HG02943 (cell line): ENCODE measurements around the gene ESD.

Source experiments
- ATAC-seq: cut with Tn5 transposase; IDR thresholded peaks from one replicate; pipeline ENCODE4 v1.9.1; 2021; ENCODE audit warnings: mild to moderate bottlenecking, low read depth, moderate library complexity; ENCODE audit not compliant: unreplicated experiment

Gene ESD

DNA sequence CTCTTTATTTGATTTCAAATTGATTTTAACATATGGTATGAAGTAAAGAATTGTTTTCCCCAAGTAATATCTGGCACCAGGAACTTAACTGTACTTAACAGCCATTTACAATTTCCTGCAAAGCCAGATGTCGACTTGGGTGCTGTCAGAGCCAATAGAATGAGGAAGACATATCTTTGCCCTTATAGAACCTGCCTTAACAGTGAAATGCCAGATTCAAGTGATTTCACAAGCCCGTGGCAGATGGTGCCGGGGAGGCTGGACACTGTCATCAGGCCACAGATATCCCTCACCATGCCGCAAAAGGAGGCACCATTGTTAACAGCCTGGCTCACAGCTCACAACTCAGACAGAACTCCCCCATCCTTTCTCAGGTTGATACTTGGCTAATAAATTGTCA lies 48.7 kb downstream of the ESD start:
- ATAC-seq: no peak

DNA sequence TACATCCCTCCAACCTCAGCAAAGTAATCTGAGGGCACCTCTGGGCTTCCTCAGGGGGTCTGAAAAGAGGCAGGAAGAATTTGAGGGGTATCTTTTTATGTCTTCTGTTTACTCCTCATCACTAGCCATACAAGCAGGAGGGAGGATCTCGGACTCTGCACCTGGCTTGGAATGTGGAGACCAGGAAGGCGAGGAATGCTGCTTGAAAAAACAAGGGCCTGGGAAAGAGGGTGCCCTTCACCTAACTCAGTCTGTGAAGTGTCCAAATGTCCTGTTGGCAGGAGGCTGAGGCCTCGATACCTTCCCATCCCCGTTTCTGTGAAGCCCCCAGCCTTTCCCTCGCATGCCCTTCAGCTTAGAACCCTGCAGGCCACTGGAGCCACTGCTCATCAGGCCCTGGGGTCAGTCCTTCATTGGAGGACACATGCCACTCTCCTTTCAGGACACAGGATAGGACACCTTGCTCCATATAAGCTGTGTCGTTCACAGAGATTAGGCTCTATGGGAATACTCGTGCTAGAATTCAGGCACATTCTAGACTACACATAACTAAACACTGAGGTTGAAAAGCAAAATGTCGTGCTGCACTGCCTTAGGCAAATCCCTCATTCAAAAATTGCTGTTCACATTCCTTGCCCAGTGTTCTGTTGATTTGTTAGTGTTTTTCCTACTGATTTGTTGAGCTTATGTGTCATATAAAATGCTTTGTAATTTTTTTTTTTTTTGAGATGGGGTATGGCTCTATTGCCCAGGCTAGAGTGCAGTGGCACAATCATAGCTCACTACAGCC lies 49.7 kb downstream of the ESD start:
- no peak for ATAC-seq

- ATAC-seq: no peak
Observed at GRCh38 chr13:46745706-46746105, 51.3 kb downstream of the ESD start.

- ATAC-seq: no peak
Observed at GRCh38 chr13:46745062-46745461, 51.9 kb downstream of the ESD start.

- ATAC-seq: no peak
Observed at GRCh38 chr13:46743191-46743590, 53.8 kb downstream of the ESD start.

DNA sequence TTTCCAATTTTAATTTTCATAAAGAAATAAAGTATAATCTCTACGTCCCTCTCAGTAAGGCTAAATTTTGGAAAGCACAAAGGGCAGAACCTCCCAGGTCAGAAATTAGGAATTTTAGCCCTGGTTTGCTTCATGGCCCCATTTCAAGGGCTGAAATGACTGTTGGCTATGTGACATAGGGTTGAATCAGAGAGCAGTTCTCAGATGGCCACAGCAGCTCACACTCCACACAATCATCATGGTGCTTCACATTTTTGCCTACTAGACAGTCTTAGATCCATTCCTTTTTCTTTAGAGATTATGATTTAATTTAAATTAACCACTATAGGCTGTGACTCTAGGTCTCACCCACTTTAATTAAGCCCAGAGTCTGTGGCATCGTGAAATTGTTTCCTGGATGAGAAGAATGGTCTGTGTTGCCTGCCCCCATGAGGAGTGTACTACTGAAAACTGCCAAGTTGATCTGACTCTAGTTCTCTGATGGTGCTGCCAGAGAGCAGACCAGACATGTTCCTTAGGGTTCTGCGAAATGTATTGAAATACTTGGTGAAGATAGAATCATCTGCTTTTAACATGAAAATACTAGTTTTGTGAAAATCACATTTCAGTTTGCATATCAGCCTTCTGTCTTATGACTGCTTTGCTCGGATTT lies 57.4 kb downstream of the ESD start:
- no peak for ATAC-seq

- no peak for ATAC-seq
Observed at GRCh38 chr13:46738766-46739165, 58.2 kb downstream of the ESD start.

- ATAC-seq: no peak
Observed at GRCh38 chr13:46738055-46738454, 58.9 kb downstream of the ESD start.

GRCh38 chr13:46736541-46737310 lies 60.2 kb downstream of the ESD start:
- ATAC-seq: no peak

GRCh38 chr13:46735425-46735824 lies 61.5 kb downstream of the ESD start:
- no peak for ATAC-seq

GRCh38 chr13:46731535-46731934 lies 65.4 kb downstream of the ESD start:
- ATAC-seq: no peak

DNA sequence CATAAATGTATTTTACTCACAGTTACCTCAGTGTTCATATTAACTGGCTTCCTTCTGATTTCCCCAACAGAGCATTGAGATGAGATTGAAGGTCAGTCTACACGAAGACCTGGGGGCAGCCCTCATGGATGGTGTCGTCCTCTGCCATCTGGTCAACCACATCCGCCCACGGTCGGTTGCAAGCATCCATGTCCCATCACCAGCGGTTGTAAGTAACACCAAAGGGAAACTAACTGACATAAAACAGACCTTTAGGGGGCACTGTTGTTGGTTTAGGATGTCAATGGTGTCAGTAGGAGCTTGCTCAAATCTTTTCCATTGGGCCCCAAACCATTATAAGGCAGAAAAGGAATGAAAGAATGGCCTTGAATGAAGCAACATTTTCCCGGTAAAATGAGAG lies 68.2 kb downstream of the ESD start:
- no peak for ATAC-seq

- ATAC-seq: no peak
Observed at GRCh38 chr13:46726347-46726746, 70.6 kb downstream of the ESD start.
